MM.1S (cell line): ENCODE data around the gene YWHAE.

Experiments used
- CTCF ChIP-seq: fragments of 300-600 bp; sonication (generic); IDR thresholded peaks from 2 replicates; pipeline ENCODE4 v1.5.1; 2016; ENCODE audit warnings: antibody characterized with exemption, low read length, mixed read lengths
- EZH2 ChIP-seq: fragments of 300-600 bp; sonication (generic); optimal IDR thresholded peaks from 2 replicates; pipeline ENCODE3; 2017; ENCODE audit warnings: low read depth, mild to moderate bottlenecking, antibody characterized with exemption, low read length, mixed read lengths

GRCh38 chr17:1442187-1442586 is 42.2 kb upstream of the YWHAE start:
- TF ChIP-seq CTCF (no peak), EZH2 (no peak)
